Endothelial cell of umbilical vein (primary cell): ENCODE data around the gene KMT2C. TPM values are rescaled to one million over a fixed set of nuclear protein-coding genes. Genes with fewer than 3 reads are reported as not detected.

Experiments
- BruUV-seq: library from RNA; stranded (reverse); fragments of 400-500 nt; replicated peaks from 2 replicates; lab custom pipeline; 2021; lab: Mats Ljungman, UMichigan
- CTCF ChIA-PET: fragments of 300-600, 350-600 bp; sonication (Branson Sonifier 250); formaldehyde crosslinking; loops from one replicate; lab custom pipeline; 2021; ENCODE audit warnings: antibody characterized with exemption, inconsistent platforms; lab: Charles Lee
- POLR2A ChIA-PET: fragments of 300-600, 350-600 bp; sonication (Branson Sonifier 250); formaldehyde crosslinking; loops from one replicate; lab custom pipeline; 2021; ENCODE audit warnings: antibody characterized with exemption, inconsistent platforms; lab: Charles Lee
- DNase-seq: peaks from one replicate; pipeline ENCODE4 v3.0.0-alpha.2; 2011; ENCODE audit warnings: low read depth, low spot score
- FAIRE-seq: peaks from 2 replicates; lab custom pipeline; 2011; peaks lifted over from hg19 to GRCh38; lab: Jason Lieb, UNC
- H2AFZ ChIP-seq: 2 replicates; pipeline ENCODE4 v1.6.0; 2012; ENCODE audit warnings: low read depth, low read length, control low read depth, inconsistent platforms
- H3K27ac ChIP-seq: 2 replicates; pipeline ENCODE4 v1.5.1; 2011; ENCODE audit warnings: low read depth, mild to moderate bottlenecking, control low read depth, low read length, moderate library complexity; ENCODE audit not compliant: insufficient read depth
- H3K27me3 ChIP-seq, 2 experiments: 2 replicates each; pipeline versions ENCODE4 v1.6.0 to v1.6.1; 2011; ENCODE audit warnings: low read length in 2 of 2, mixed read lengths in 1 of 2; ENCODE audit not compliant: control insufficient read depth in 2 of 2, insufficient read depth in 2 of 2
- H3K36me3 ChIP-seq, 2 experiments: 2 replicates in 1 of 2; 3 replicates in 1 of 2; pipeline ENCODE4 v1.5.1; 2011; ENCODE audit warnings: low read length in 2 of 2, mild to moderate bottlenecking in 1 of 2, moderate library complexity in 1 of 2; ENCODE audit not compliant: control insufficient read depth in 2 of 2, insufficient read depth in 2 of 2; ENCODE audit errors: extremely low read depth in 1 of 2
- H3K4me1 ChIP-seq: 3 replicates; pipeline ENCODE4 v1.5.1; 2011; ENCODE audit warnings: mild to moderate bottlenecking, low read length; ENCODE audit not compliant: control insufficient read depth, insufficient read depth; ENCODE audit errors: extremely low read depth
- H3K4me2 ChIP-seq: 2 replicates; pipeline ENCODE4 v1.6.1; 2011; ENCODE audit warnings: low read length, control low read depth, mixed read lengths; ENCODE audit not compliant: insufficient read depth
- H3K4me3 ChIP-seq, 3 experiments: fragments of 200-600 bp in 1 of 3; sonication (generic), shearing (Covaris generic) in 1 of 3; replicated peaks in 1 of 3; 2 replicates each; pipeline ENCODE4 v1.5.1; 2011 to 2016; ENCODE audit warnings: control low read depth in 3 of 3, low read length in 3 of 3, mild to moderate bottlenecking in 2 of 3, inconsistent platforms in 1 of 3, low read depth in 1 of 3, moderate library complexity in 1 of 3; ENCODE audit not compliant: insufficient read depth in 1 of 3
- H3K79me2 ChIP-seq: 2 replicates; pipeline ENCODE4 v1.6.0; 2012; ENCODE audit warnings: low read length, inconsistent platforms; ENCODE audit not compliant: control insufficient read depth, insufficient read depth
- H3K9ac ChIP-seq: replicated peaks from 2 replicates; pipeline ENCODE3; 2011; ENCODE audit warnings: low read length, control low read depth; ENCODE audit not compliant: insufficient read depth; ENCODE audit errors: extremely low read depth
- H3K9me1 ChIP-seq: replicated peaks from 3 replicates; pipeline ENCODE4 v1.6.0; 2011; ENCODE audit warnings: mild to moderate bottlenecking, low read length; ENCODE audit not compliant: control insufficient read depth, insufficient read depth; ENCODE audit errors: extremely low read depth
- H3K9me3 ChIP-seq: replicated peaks from 2 replicates; pipeline ENCODE4 v1.5.1; 2012; ENCODE audit warnings: low read length, inconsistent platforms; ENCODE audit not compliant: control insufficient read depth, insufficient read depth
- H4K20me1 ChIP-seq: replicated peaks from 2 replicates; pipeline ENCODE3; 2011; ENCODE audit warnings: mild to moderate bottlenecking, low read length; ENCODE audit not compliant: control insufficient read depth, insufficient read depth; ENCODE audit errors: extremely low read depth
- EZH2 ChIP-seq: IDR thresholded peaks from 2 replicates; pipeline ENCODE4 v1.6.1; 2012; ENCODE audit warnings: borderline replicate concordance, low read depth, mild to moderate bottlenecking, moderate library complexity, low read length, inconsistent platforms; ENCODE audit not compliant: severe bottlenecking
- FOS ChIP-seq: IDR thresholded peaks from 2 replicates; pipeline ENCODE4 v1.6.1; 2011; ENCODE audit warnings: mild to moderate bottlenecking, low read length, moderate library complexity, borderline replicate concordance; ENCODE audit not compliant: insufficient read depth
- GATA2 ChIP-seq: IDR thresholded peaks from 2 replicates; pipeline ENCODE4 v1.7.0; 2011; ENCODE audit warnings: low read depth, mild to moderate bottlenecking, moderate library complexity, mixed read lengths, low read length; ENCODE audit not compliant: insufficient read length, insufficient read depth
- JUN ChIP-seq: IDR thresholded peaks from 2 replicates; pipeline ENCODE4 v1.6.1; 2011; ENCODE audit warnings: borderline replicate concordance, low read depth; ENCODE audit not compliant: insufficient read length, insufficient read depth
- MYC ChIP-seq: IDR thresholded peaks from one replicate; pipeline ENCODE4 v1.6.1; 2011; ENCODE audit warnings: mild to moderate bottlenecking, low read depth, low read length
- POLR2A ChIP-seq: IDR thresholded peaks from 2 replicates; pipeline ENCODE4 v1.6.1; 2012; ENCODE audit warnings: low read depth, mild to moderate bottlenecking, control low read depth, low read length
- POLR2AphosphoS5 ChIP-seq: IDR thresholded peaks from 2 replicates; pipeline ENCODE4 v1.6.1; 2012; ENCODE audit warnings: low read depth, mild to moderate bottlenecking, control low read depth, low read length, moderate library complexity; ENCODE audit not compliant: insufficient read depth
- dilution Hi-C: fragments of 300-500 bp; cut with MboI; formaldehyde crosslinking; loops from one replicate; pipeline ENCODE4 v1.15.0; 2019; ENCODE audit warnings: low sequenced_read_pairs; ENCODE audit not compliant: extremely low pct_ligation_motif_present
- intact Hi-C: fragments of 100-400 bp; cut with micrococcal nuclease; formaldehyde crosslinking; loops from one replicate; pipeline ENCODE4 v1.10.0; 2022
- polyA plus RNA-seq, 4 experiments: library from polyadenylated mRNA; depleted of rRNA in 3 of 4; stranded (reverse) in 3 of 4; unstranded in 1 of 4; fragments of >200 nt; gene quantifications; 2 replicates each; pipeline versions ENCODE4 v1.2.1 to v1.2.3, GENCODE V29; 2011 to 2012; ENCODE audit warnings: missing spikeins in 1 of 4
- total RNA-seq: library from RNA; stranded (reverse); gene quantifications from 2 replicates; pipeline ENCODE4 v1.2.3, GENCODE V29; 2021
- TF ChIP-seq, protein P1 (sequence below): IDR thresholded peaks from 2 replicates; pipeline ENCODE4 v1.6.1; 2011; ENCODE audit not compliant: insufficient read depth, insufficient read length
- TF ChIP-seq, protein P2 (sequence below), 2 donors: IDR thresholded peaks; 1 replicate in 1 of 2; 2 replicates in 1 of 2; pipeline ENCODE4 v1.5.1; 2011; ENCODE audit warnings: low read length in 2 of 2, mild to moderate bottlenecking in 2 of 2, moderate library complexity in 2 of 2, control low read depth in 1 of 2, inconsistent platforms in 1 of 2, low read depth in 1 of 2; ENCODE audit not compliant: insufficient read depth in 1 of 2; ENCODE audit errors: extremely low read depth in 1 of 2

KMT2C gene
- total and polyA plus RNA-seq, 2 donors (not counting 3 experiments of a cell fraction or from before 2014, with no cell fraction given): 8.0 to 53.7 TPM

DNA sequence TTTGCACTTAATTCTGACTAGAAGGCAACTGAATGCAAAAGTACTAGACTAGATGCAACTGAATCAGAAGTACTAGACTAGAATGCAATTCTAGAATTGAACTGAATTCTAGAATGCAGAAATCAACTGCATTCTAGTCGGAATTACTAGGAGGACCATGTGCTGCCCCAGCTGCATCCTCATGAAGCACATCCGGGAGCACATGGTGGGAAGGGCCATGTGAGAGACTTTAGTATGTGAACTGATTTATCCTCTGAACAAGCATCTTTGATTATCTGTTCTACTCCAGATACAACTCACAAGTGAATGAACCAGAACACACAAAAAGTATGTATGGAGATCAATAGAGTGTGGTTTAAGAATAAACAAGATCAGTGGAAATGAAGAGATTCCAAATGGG lies 295.2 kb downstream of the KMT2C start:
- TF ChIP-seq, protein P1, sequence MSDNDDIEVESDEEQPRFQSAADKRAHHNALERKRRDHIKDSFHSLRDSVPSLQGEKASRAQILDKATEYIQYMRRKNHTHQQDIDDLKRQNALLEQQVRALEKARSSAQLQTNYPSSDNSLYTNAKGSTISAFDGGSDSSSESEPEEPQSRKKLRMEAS: peak; percentile 55
- TF ChIP-seq POLR2AphosphoS5: no peak
- no TSS peak for BruUV-seq
- H3K4me1 ChIP-seq: peaks cover 31% of the 10 kb centered on the region
- H2AFZ ChIP-seq: no peak overlapping the region
- dilution Hi-C loops (no loop called here), intact Hi-C loops (loop anchor here (10.0 kb wide), 2 partner anchors 206 to 294 kb away; partner anchors contain the start of gene KMT2C)
- FAIRE-seq (no peak), DNase-seq (no peak)
- no peak overlapping the region for H3K4me3 ChIP-seq
- no peaks in the 10 kb centered on the region for H4K20me1 ChIP-seq
- POLR2A ChIA-PET: no interaction called here
- CTCF ChIA-PET: no interaction called here
- no peaks in the 10 kb centered on the region for H3K79me2 ChIP-seq
- H3K27ac ChIP-seq: no peak overlapping the region
- H3K36me3 ChIP-seq: peaks cover 13 to 25% of the 10 kb centered on the region in 2 experiments
- H3K4me2 ChIP-seq: no peak overlapping the region
- H3K27me3 ChIP-seq: no peaks in the 10 kb centered on the region
- no peaks in the 10 kb centered on the region for H3K9me3 ChIP-seq
- no peaks in the 10 kb centered on the region for H3K9me1 ChIP-seq
- no peak overlapping the region for H3K9ac ChIP-seq

DNA sequence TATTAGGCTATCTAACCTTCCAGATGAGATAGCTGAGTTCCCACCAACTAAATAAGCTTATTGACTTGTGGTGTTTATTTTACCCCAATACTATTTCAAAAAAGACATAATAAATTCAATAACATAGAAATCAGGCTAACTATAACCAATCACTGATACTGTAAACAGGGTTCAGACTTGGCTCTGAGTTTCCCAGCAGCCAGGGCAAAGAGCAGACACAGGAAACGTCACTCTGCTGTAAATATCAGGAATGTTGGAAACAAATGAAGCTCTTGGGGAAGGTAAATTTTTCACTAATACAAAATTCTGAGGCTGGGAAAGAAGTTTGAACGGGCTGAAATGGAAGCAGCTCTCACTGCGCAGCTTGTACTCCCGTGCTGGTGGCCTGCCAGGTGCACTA lies 295.7 kb downstream of the KMT2C start:
- dilution Hi-C loops (no loop called here), intact Hi-C loops (loop anchor here (10.0 kb wide), 2 partner anchors 205 to 295 kb away; partner anchors contain the start of gene KMT2C)
- POLR2A ChIA-PET: no interaction called here
- Histone ChIP-seq H3K9me1 (no peaks in the 10 kb centered on the region), H3K4me2 (no peak overlapping the region), H2AFZ (no peak overlapping the region), H4K20me1 (no peaks in the 10 kb centered on the region), H3K27me3 (no peaks in the 10 kb centered on the region), H3K27ac (no peak overlapping the region), H3K36me3 (peaks cover 13 to 25% of the 10 kb centered on the region in 2 experiments), H3K4me3 (no peak overlapping the region), H3K79me2 (no peaks in the 10 kb centered on the region), H3K9me3 (no peaks in the 10 kb centered on the region), H3K9ac (no peak overlapping the region), H3K4me1 (peaks cover 26% of the 10 kb centered on the region)
- BruUV-seq: no TSS peak
- DNase-seq (no peak), FAIRE-seq (no peak)
- CTCF ChIA-PET: no interaction called here
- TF ChIP-seq, protein P1: no peak
- no peak for TF ChIP-seq EZH2
- no peak for TF ChIP-seq FOS
- no peak for TF ChIP-seq GATA2
- TF ChIP-seq JUN: no peak
- TF ChIP-seq MYC: no peak
- TF ChIP-seq POLR2AphosphoS5: no peak
- TF ChIP-seq, protein P2, sequence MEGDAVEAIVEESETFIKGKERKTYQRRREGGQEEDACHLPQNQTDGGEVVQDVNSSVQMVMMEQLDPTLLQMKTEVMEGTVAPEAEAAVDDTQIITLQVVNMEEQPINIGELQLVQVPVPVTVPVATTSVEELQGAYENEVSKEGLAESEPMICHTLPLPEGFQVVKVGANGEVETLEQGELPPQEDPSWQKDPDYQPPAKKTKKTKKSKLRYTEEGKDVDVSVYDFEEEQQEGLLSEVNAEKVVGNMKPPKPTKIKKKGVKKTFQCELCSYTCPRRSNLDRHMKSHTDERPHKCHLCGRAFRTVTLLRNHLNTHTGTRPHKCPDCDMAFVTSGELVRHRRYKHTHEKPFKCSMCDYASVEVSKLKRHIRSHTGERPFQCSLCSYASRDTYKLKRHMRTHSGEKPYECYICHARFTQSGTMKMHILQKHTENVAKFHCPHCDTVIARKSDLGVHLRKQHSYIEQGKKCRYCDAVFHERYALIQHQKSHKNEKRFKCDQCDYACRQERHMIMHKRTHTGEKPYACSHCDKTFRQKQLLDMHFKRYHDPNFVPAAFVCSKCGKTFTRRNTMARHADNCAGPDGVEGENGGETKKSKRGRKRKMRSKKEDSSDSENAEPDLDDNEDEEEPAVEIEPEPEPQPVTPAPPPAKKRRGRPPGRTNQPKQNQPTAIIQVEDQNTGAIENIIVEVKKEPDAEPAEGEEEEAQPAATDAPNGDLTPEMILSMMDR (IDR thresholded peaks at IDR 0.05; ENCODE audit: extremely low read depth in 1 of 2, insufficient read depth in 1 of 2, low read depth in 1 of 2, low read length in 2 of 2): no peak
- TF ChIP-seq POLR2A: no peak
